HG03097 (cell line): Measurements from ENCODE around the gene EHD2.
"Not testable (repeated sequence)": the region's sequence is repeated elsewhere in the genome, so short reads cannot be mapped to it uniquely, and the experiment has no call there.

ENCODE experiments used
- ATAC-seq: cut with Tn5 transposase; IDR thresholded peaks from one replicate; pipeline ENCODE4 v1.9.1; 2021; ENCODE audit not compliant: unreplicated experiment, low FRiP score

Gene EHD2

DNA sequence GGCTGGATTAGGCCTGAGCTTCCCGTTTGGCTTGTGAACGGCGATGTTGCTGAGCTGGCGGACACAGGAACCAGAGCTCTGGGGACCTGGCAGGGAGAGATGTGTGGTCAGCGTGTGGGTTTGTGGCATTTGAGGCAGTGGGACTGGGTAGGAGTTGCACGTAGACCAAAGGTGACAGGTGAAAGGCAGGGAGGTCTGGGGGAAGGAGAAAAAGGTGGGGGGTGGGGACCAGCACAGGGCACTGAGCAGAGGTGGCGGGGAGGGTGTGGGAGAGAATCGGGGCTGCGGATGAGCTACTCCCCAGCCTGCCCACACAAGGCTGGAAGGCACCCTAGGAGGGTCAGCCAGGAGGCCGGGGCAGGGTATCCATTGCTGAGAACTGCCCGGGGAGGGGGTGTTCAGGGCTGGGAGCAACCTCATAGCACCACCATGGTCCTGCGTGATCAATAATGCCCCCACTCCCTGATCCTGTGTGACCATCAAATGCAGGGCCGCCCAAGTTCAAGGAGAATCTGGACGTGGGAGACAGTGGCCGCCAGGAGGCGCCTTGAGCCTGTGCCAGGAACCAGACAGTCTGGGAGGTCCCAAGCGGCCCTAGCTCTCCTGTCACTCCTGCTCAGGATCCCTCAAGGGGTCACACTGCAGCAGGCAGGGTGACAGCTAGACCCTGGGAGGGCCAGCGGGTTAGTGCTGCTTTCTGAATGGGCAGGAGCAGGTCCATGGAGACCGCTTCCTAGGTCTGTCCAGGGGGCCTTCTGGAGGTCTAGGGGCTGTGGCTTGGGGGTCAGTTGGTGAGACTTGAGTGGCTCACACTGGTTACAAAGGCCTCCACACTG is 52.5 kb downstream of the EHD2 start:
- no peak for ATAC-seq

DNA sequence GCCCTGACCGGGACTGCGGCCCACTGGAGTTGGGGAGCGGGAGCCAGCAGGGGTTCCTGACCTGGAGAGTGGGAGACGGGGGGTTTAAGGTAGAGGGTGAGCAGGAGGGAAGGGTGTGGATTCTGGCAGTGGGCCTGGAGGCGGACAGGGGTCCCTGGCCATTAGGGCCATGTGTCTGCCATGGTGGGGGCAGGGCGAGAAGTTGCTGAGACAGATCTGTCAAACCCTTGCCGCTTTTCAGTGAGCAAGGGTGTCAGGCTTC is 53.1 kb downstream of the EHD2 start:
- no peak for ATAC-seq

DNA sequence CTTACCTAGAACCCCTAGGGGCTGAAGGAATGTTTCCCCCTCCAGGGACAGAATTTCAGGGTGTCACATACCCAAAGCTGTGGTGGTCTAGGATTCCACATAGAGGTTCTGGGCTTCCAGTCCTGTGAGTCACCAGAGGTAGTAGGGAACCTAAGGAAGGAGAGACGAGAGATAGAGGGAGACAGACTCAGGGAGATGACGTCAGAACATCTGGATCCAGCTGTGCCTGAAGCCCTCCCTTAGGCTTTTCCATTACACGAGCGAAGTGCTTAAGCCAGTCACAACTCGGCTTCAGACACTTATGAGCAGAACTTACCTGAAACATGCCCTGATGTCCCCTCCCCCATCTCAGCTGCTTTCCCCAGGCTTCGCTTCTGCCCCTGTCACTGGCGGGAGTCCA is 53.4 kb downstream of the EHD2 start:
- no peak for ATAC-seq

DNA sequence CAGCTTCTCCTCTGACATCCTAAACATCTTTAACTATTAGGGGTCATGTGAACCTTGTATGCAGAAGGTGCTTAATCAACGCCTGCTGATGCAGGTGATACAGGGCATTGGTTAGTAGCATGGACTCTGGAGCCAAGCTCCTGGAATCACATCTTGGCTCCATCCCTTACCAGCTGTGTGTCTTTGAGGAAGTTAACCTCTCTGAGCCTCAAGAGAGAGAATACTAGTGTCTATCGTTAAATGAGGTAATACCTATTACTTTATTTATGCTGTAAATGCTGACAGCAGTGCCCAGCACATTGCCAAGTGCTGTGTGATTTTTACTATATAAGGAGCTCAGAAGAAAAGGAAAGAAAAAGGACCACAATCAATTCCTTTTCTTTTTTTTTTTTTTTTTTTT is 54.1 kb downstream of the EHD2 start:
- no peak for ATAC-seq

DNA sequence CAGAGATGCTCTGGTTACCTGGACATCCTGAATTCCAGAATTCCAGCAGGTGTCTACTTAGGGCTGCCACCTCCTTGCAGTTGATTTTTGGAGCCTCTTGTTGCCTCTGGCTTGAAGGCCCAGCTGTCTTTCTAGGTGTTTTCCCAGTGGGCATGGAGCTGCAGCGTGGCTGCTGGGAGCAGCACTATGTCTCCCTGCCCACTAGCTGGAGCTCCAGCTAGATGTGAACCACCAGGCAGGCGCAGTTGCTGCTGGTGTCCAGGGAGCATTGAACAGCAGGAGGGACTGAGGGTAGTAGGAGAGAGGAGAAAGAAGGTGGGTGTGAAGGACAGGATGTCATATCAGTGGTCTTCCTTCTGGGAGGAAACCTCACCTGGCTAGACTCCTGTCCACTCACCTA is 55.4 kb downstream of the EHD2 start:
- ATAC-seq: no peak

DNA sequence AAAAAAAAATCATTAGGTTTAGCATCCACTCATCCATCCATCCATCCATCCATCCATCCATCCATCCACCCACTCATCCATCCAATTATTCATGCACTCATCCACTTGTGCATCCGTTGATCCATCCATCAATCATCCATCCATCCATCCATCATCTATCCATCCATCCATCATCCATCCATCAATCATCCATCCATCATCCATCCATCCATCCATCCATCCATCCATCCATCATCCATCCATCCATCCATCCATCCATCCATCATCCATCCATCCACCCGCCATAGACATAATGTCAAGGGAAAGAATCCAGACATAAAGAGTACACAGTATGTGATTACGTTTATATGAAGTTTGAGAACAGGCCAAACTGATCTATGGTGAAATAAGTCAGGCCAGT is 56.3 kb downstream of the EHD2 start:
- no peak for ATAC-seq

DNA sequence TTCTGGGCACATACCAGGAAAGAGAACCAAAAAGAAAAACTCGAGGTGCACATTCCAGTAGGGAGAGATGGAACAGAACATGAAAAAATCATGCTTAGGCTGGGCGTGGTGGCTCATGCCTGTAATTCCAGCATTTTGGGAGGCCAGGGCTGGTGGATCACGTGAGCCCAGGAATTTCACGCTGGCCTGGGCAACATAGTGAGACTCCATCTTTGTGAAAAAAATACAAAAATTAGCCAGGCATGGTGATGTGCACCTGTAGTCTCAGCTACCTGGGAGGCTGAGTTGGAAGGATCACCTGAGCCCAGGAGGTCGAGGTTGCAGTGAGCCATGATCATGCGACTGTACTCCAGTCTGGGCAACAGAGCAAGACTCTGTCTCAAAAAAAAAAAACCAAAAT is 58.1 kb downstream of the EHD2 start:
- ATAC-seq: not testable (repeated sequence)

DNA sequence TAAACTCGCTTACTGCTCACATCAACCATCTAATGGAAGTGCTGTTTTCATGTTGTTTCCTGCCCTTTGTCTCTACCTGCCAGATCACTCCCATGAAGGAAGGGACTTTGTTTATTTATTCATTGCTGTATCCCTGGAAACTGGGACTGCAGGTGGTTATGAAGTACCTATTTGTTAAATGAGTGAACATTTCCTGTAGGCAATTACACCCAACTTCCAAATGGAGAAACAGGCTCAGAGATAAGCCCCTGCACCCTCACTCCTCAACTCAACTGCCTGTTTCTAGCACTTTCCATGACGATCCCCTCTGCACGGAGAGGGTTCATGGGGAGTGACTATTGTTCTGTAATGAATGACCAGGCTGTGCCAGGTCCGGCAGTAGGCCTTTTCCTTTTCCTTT is 63.3 kb downstream of the EHD2 start:
- no peak for ATAC-seq

DNA sequence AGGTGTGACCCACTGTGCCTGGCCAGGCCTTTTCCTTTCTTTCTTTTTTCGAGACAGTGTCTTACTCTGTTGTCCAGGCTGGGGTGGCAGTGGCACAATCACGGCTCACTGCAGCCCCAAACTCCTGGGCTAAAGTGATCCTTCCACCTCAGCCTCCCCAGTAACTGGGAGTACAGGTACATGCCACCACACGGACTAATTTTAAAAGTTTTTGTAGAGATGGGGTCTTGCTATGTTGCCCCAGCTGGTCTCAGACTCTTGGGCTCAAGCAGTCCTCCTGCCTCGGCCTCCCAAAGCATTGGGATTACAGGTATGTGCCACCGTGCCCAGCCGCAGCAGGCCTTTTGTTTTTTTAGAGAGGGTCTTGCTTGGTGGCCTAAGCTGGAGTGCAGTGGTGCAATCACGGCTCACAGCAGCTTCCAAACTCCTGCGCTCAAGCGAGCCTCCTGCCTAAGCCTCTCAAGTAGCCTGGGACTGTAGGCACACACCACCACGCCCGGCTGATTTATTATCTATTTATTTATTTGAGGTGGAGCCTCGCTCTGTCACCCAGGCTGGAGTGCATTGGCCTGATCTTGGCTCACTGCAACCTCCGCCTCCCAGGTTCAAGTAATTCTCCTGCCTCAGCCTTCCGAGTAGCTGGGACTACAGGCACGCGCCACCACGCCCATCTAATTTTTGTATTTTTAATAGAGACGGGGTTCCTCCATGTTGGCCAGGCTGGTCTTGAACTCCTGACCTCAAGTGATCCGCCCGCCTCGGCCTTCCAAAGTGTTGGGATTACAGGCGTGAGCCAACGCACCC is 64.2 kb downstream of the EHD2 start:
- ATAC-seq: not testable (repeated sequence)

DNA sequence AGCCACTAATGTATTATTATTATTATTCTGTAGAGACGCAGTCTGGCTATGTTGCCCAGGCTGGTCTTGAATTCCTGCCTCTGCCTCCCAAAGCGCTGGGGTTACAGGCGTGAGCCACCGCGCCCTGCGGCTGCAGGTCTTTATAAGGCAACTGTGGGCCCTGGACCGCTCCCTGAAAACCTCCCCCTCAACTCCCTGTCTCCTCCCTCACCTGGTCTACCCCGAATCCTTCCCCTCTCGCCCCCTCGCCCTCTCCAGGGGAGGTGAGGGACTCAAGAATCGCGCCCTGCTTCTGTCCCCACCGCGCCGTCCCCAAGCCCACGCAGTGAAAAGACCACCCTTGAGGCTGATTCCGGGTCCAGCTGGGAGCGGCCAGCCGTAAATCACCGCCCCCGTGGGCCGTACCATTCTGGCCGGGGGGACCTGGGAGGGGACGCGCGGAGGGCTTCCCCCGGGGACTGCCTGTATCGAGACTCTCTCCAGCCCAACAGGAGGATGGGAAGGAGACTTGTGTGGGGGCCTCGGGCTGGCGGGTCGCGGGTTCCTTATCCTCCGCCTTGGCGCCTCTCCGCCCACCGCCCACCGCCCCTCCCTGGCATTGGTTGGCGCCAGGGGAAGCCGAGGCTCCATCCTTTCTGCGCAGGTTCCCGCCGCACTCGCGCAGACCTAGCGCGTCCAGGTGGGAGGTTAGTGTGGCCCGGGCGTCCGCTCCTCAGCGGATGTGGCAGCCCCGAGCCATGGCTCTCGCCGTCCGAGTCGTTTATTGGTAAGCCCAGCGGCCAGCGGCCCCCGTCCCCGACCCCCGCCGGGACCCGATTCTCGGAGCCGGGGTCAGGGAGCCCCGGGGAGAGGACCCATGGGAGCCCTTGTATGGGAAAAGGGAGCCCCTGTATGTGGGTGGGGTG is 65.1 kb downstream of the EHD2 start, which contains the start of gene SELENOW:
TSS of gene SELENOW (plus strand) at position 655 of the 905 bp plus-strand sequence. CDS start at position 738, 83 bp downstream.
- ATAC-seq: peak; percentile 76

DNA sequence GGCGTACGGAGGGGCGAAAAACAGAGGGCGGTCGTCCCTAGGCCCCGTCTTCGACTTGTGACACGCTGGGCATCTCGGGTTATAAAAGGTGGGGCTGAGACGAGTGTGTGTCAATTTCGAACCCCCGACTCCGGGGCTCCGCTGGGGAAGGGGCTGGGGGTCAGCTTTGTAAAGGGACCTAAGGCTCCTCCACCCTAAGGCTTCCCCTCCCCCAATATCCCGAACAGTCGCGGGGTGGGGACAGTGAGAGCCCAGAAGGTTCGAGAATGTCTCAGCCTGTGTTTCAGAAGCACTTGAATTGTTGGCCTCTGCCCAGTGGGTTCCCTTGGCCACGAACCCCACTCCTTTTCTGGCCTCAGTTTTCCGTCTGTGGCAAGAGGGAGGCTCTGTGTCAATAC is 65.7 kb downstream of the EHD2 start:
- ATAC-seq: no peak

DNA sequence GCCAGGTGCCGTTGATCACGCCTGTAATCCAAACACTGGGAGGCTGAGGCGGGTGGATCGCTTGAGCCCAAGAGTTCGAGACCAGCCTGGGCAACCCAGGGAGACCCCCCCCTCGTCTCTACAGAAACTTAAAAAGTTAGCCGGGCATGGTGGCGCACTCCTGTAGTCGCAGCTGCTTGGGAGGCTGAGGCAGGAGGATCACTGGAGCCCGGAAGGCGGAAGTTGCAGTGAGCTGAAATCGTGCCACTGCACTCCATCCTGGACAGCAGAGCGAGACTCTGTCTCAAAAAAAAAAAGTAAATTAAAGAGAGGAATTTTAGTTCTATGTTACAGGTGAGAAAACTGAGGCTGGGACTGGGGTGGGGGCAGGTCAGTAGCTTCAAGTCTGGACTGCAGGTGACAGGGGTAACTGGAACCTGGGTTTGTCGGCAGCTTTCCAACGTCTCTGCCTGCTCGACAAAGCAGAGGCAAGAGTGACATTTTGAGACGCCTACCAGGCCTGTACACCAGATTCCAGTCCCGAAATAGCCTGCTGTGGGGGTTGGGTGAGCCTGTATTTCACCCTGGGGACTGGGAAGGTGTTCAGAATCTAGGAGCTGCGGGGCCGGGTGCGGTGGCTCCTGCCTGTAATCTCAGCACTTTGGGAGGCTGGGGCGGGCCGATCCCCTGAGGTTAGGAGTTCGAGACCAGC is 66.4 kb downstream of the EHD2 start:
- ATAC-seq: no peak

DNA sequence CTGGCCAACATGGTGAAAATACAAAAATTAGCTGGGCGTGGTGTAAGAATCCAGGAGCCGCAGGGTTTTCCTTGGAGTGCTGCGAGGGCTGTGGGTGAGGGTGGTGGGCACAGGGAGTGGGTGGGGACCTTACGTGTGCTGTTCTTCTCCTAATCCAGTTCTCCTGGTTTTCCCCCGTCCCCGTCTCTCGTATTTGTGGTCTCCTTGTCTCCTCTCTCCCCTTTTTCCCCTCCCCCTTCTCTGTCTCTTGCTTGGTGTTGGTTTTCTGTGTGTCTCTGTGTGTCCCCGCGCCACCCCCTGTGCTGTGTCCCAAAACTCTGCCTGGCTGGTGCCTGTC is 67.0 kb downstream of the EHD2 start:
- no peak for ATAC-seq

DNA sequence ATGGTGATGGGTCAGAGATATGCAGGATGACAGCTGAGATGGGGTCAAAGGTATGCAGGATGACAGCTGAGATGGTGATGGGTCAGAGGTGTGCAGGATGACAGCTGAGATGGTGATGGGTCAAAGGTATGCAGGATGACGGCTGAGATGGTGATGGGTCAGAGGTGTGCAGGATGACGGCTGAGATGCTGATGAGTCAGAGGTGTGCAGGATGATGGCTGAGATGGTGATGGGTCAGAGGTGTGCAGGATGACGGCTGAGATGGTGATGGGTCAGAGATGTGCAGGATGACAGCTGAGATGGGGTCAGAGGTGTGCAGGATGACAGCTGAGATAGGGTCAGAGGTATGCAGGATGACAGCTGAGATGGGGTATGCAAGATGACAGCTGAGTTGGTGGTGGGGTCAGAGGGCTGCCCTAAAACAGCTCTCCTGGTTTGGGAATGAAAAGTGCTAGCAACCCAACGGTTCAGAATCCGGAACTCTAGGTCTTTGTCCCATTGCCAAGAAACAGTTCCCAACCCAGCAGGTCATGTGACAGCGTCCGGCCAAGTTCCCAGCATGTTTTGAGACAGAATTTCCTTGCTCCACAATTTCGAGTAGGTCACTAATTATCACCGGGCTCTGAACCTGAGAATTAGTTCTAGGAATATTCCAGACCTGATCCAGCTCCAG is 68.5 kb downstream of the EHD2 start:
- ATAC-seq: no peak

DNA sequence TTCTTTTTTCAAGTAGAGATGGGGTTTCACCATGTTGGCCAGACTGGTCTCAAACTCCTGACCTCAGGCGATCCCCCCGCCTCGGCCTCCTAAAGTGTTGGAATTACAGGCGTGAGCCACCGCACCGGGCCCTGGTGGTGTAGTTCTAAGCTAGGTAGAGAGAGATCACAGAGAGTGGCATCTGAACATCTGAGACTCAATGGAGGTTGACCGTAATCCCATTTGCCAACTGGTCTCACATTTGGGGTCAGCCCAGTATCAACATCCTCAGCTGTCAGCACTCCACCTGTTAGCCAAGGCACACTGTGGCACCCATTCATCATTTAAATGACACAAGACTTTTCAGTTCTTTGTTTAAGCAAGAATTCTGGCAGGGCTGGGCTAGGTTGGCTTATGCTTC is 73.3 kb downstream of the EHD2 start:
- no peak for ATAC-seq

DNA sequence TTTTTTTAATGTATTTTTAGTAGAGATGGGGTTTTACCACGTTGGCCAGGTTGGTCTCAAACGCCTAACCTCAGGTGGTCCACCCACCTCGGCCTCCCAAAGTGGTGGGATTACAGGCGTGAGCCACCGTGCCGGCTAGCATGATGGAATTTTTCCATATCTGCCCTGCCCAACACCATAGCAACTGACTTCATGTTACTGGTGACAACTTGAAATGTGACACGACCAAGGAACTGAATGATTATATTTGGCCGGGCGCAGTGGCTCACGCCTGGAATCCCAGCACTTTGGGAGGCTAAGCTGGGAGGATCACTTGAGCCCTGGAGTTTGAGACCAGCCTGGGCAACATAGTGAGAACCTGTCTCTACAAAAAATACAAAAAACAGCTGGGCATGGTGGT is 74.1 kb downstream of the EHD2 start:
- ATAC-seq: not testable (repeated sequence)

DNA sequence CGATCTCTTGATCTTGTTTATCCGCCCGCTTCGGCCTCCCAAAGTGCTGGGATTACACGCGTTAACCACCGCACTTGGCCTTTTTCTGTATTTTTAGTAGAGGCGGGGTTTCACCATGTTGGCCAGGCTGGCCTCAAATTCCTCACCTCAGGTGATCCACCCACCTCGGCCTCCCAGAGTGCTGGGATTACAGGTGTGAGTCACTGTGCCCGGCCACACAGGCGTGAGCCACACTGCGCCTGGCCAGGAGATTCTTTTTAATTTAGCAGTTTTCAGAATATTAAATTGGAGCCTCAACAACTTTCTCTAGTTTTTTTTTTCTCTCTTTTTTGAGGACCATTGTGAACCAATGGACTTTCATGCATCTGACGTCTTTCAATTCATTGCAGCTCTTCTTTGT is 76.6 kb downstream of the EHD2 start:
- ATAC-seq: not testable (repeated sequence)

DNA sequence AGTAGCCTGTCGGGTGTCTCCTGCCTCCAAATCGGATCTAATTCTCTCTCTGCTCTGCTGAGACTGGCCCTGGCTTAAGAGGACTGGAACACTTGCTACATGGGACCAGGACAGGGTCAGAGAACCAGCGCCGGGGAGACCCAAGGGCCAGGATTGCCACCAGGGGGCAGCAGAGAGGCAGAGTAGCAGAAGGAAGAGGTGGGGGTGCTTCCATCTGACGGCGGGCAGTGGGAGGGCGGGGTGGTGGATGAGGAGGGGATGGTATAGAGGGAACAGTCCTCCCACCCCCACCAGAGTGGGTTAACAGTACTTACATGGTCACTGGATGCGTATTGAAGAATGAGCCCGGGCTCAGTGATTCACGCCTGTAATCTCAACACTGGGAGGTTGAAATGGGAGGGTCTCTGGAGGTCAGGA is 77.2 kb downstream of the EHD2 start:
- no peak for ATAC-seq

DNA sequence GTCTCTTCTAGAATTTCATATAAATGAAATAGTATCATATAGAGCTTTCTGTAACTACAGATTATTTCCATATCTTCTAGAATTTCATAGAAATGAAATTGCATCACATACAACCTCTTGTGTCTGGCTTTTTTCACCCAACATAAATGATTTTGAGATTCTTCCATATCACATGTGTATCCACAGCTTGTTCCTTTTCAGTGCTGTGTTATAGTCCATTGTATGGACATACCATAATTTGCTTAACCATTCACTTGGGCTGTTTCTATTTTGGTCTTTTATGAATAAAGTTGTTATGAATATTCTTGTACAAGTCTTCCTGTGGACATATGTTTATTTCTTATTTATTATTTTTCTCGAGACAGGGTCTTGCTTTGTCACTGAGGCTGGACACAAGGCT is 79.4 kb downstream of the EHD2 start:
- no peak for ATAC-seq
